ENCODE data around the gene CES4A. TPM values are rescaled to one million over a fixed set of nuclear protein-coding genes. Genes with fewer than 3 reads are reported as not detected.

Gene CES4A
- total and polyA plus RNA-seq, 2 of the 13 experiments (the other 11 are each of a cell fraction or from before 2014, with no cell fraction given), result 0.09 to 0.17 TPM

DNA sequence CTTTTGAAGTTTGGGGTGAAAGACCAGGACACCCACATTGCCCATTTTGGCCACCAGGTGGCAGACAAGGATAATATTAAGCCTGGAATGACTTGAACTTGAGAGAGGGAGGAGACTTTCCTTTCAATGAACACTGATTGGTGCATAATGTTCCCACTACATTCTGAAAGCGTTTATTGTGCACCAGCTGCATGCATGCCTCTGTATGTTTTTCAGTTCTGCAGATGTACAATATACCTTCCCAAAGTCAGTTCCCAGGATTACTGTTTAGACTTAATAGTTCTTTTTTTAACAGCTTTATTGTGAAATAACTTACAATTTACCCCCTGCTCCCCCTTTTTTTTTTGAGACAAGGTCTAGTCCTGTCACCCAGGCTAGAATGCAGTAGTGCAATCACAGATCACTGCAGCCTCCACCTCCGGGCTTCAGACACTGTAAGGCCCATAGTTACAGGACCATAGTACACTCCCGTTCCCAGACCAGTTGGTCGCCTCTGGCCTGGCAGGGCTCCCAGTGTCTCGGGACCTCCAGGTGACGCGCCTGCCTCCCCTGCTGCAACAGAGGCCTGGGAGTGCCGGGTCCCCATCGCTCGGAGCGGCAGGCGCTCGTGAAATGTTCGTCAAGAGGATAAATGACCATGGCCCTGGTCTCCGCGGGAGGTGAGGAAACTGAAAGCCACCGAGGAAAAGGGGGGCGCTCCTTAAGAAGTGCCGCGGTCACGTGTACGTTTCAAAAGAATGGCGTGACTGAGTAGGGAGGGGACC is 40.9 kb upstream of the CES4A start (continued):
- TF ChIP-seq, protein P1, sequence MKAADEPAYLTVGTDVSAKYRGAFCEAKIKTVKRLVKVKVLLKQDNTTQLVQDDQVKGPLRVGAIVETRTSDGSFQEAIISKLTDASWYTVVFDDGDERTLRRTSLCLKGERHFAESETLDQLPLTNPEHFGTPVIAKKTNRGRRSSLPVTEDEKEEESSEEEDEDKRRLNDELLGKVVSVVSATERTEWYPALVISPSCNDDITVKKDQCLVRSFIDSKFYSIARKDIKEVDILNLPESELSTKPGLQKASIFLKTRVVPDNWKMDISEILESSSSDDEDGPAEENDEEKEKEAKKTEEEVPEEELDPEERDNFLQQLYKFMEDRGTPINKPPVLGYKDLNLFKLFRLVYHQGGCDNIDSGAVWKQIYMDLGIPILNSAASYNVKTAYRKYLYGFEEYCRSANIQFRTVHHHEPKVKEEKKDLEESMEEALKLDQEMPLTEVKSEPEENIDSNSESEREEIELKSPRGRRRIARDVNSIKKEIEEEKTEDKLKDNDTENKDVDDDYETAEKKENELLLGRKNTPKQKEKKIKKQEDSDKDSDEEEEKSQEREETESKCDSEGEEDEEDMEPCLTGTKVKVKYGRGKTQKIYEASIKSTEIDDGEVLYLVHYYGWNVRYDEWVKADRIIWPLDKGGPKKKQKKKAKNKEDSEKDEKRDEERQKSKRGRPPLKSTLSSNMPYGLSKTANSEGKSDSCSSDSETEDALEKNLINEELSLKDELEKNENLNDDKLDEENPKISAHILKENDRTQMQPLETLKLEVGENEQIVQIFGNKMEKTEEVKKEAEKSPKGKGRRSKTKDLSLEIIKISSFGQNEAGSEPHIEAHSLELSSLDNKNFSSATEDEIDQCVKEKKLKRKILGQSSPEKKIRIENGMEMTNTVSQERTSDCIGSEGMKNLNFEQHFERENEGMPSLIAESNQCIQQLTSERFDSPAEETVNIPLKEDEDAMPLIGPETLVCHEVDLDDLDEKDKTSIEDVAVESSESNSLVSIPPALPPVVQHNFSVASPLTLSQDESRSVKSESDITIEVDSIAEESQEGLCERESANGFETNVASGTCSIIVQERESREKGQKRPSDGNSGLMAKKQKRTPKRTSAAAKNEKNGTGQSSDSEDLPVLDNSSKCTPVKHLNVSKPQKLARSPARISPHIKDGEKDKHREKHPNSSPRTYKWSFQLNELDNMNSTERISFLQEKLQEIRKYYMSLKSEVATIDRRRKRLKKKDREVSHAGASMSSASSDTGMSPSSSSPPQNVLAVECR (CRISPR knock-in tag; IDR thresholded peaks at IDR 0.05; ENCODE audit: borderline replicate concordance), result no peak; the same call in 1 of the 2 replicates
- no peak for TF ChIP-seq ZNF709 (CRISPR knock-in tag; IDR thresholded peaks at IDR 0.05)
- no peak for TF ChIP-seq HDAC1 (CRISPR knock-in tag; IDR thresholded peaks at IDR 0.05)
- TF ChIP-seq, protein P2, sequence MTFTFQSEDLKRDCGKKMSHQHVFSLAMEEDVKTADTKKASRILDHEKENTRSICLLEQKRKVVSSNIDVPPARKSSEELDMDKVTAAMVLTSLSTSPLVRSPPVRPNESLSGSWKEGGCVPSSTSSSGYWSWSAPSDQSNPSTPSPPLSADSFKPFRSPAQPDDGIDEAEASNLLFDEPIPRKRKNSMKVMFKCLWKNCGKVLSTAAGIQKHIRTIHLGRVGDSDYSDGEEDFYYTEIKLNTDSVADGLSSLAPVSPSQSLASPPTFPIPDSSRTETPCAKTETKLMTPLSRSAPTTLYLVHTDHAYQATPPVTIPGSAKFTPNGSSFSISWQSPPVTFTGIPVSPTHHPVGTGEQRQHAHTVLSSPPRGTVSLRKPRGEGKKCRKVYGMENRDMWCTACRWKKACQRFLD (CRISPR knock-in tag; IDR thresholded peaks at IDR 0.05; ENCODE audit: borderline replicate concordance), result no peak
- TF ChIP-seq NFYB (CRISPR knock-in tag; IDR thresholded peaks at IDR 0.05), result peak; percentile 70
- 0 out of 2 replicates have a peak, but pooled peaks have one; percentile 18 for TF ChIP-seq RFXAP (CRISPR knock-in tag; IDR thresholded peaks at IDR 0.05; ENCODE audit: borderline replicate concordance)
- no peak for TF ChIP-seq ETV6 (CRISPR knock-in tag; conservative IDR thresholded peaks at IDR 0.05)
- no peak for TF ChIP-seq SIN3B (IDR thresholded peaks at IDR 0.05; ENCODE audit: low read length)
- TF ChIP-seq, protein P3, sequence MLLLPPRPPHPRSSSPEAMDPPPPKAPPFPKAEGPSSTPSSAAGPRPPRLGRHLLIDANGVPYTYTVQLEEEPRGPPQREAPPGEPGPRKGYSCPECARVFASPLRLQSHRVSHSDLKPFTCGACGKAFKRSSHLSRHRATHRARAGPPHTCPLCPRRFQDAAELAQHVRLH (CRISPR knock-in tag; IDR thresholded peaks at IDR 0.05; ENCODE audit: borderline replicate concordance, low read depth), result peak; percentile 73; the same call in 1 of the 2 replicates
- 0 out of 2 replicates have a peak, but pooled peaks have one; percentile 35 for TF ChIP-seq PAF1 (CRISPR knock-in tag; IDR thresholded peaks at IDR 0.05)
- TF ChIP-seq, protein P4, sequence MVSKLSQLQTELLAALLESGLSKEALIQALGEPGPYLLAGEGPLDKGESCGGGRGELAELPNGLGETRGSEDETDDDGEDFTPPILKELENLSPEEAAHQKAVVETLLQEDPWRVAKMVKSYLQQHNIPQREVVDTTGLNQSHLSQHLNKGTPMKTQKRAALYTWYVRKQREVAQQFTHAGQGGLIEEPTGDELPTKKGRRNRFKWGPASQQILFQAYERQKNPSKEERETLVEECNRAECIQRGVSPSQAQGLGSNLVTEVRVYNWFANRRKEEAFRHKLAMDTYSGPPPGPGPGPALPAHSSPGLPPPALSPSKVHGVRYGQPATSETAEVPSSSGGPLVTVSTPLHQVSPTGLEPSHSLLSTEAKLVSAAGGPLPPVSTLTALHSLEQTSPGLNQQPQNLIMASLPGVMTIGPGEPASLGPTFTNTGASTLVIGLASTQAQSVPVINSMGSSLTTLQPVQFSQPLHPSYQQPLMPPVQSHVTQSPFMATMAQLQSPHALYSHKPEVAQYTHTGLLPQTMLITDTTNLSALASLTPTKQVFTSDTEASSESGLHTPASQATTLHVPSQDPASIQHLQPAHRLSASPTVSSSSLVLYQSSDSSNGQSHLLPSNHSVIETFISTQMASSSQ (IDR thresholded peaks at IDR 0.05; ENCODE audit: low read depth), result no peak
- TF ChIP-seq, protein P4 (CRISPR knock-in tag; IDR thresholded peaks at IDR 0.05; ENCODE audit: borderline replicate concordance), result no peak
- 0 out of 2 replicates have a peak, but pooled peaks have one; percentile 32 for TF ChIP-seq ARNTL (CRISPR knock-in tag; IDR thresholded peaks at IDR 0.05)
- TF ChIP-seq MTF2 (CRISPR knock-in tag; IDR thresholded peaks at IDR 0.05; ENCODE audit: borderline replicate concordance), result no peak
- 0 out of 2 replicates have a peak, but pooled peaks have one; percentile 5 for TF ChIP-seq CREM (IDR thresholded peaks at IDR 0.05)
- no peak for TF ChIP-seq CREM (CRISPR knock-in tag; IDR thresholded peaks at IDR 0.05)
- TF ChIP-seq, protein P5, sequence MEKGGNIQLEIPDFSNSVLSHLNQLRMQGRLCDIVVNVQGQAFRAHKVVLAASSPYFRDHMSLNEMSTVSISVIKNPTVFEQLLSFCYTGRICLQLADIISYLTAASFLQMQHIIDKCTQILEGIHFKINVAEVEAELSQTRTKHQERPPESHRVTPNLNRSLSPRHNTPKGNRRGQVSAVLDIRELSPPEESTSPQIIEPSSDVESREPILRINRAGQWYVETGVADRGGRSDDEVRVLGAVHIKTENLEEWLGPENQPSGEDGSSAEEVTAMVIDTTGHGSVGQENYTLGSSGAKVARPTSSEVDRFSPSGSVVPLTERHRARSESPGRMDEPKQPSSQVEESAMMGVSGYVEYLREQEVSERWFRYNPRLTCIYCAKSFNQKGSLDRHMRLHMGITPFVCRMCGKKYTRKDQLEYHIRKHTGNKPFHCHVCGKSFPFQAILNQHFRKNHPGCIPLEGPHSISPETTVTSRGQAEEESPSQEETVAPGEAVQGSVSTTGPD (CRISPR knock-in tag; IDR thresholded peaks at IDR 0.05), result no peak
- no peak for TF ChIP-seq RORA (CRISPR knock-in tag; IDR thresholded peaks at IDR 0.05)
- no peak for TF ChIP-seq FOXK2 (IDR thresholded peaks at IDR 0.05)
